ENCODE results near the gene UBE2S. TPM values are rescaled to one million over a fixed set of nuclear protein-coding genes. Genes with fewer than 3 reads are reported as not detected.

Gene UBE2S
- total and polyA plus RNA-seq, 2 of the 8 experiments (the other 6 are each of a cell fraction or from before 2014, with no cell fraction given), result 398 to 530 TPM

- Histone ChIP-seq H3K14ac (ENCODE audit: insufficient read length) (no peak overlapping the region), H3K27ac (ENCODE audit: low read depth, low read length) (no peak overlapping the region), H4K20me1 (replicated peaks in 1 of 2; ENCODE audit: control insufficient read depth in 1 of 2, insufficient read depth in 2 of 2, low read length in 2 of 2) (peaks cover 3 to 16% of the 10 kb centered on the region in 2 experiments), H3K27me3 (replicated peaks in 1 of 4; ENCODE audit: control insufficient read depth in 3 of 4, extremely low read depth in 1 of 4, insufficient read depth in 3 of 4, low read length in 3 of 4) (peaks cover 62 to 96% (median 92%) of the 10 kb centered on the region in 4 experiments), H3K4ac (replicated peaks; ENCODE audit: insufficient read length, low read depth, low read length) (no peak overlapping the region), H3K79me2 (ENCODE audit: control insufficient read depth in 1 of 2, insufficient read depth in 2 of 2, low read length in 2 of 2) (no peaks in the 10 kb centered on the region), H3K36me3 (ENCODE audit: control insufficient read depth in 2 of 4, insufficient read depth in 4 of 4, low read length in 3 of 4) (no peaks in the 10 kb centered on the region), H4K91ac (replicated peaks; ENCODE audit: insufficient read length, low read length) (no peak overlapping the region), H4K5ac (ENCODE audit: insufficient read length, low read depth, low read length) (no peak overlapping the region), H3K79me1 (ENCODE audit: low read depth, low read length) (no peaks in the 10 kb centered on the region), H2AK5ac (ENCODE audit: low read depth, low read length) (no peak overlapping the region), H3K23me2 (ENCODE audit: low read depth, low read length) (peaks cover 26% of the 10 kb centered on the region; the same call in 1 of the 2 replicates), H3K4me2 (ENCODE audit: insufficient read depth in 1 of 2, low read depth in 2 of 2, low read length in 2 of 2) (no peak overlapping the region), H3K56ac (replicated peaks; ENCODE audit: insufficient read length, low read depth, low read length) (no peak overlapping the region), H2BK5ac (ENCODE audit: low read depth, low read length) (no peak overlapping the region), H2AFZ (ENCODE audit: low read length) (no peak overlapping the region), H3K23ac (ENCODE audit: insufficient read length) (no peak overlapping the region), H2BK120ac (replicated peaks; ENCODE audit: low read depth, low read length) (no peak overlapping the region), H3K18ac (ENCODE audit: extremely low read depth, low read length) (no peak overlapping the region), H2BK12ac (ENCODE audit: low read depth, low read length) (no peak overlapping the region), H3K9ac (replicated peaks in 1 of 4; ENCODE audit: extremely low read depth in 1 of 4, low read depth in 3 of 4, low read length in 3 of 4) (no peak overlapping the region), H3K9me3 (ENCODE audit: insufficient read depth in 2 of 2, low read depth in 1 of 2, low read length in 1 of 2) (no peaks in the 10 kb centered on the region), H2BK20ac (ENCODE audit: low read length) (0 out of 2 replicates have a peak overlapping the region, but pooled peaks have one; percentile 6), H2BK15ac (ENCODE audit: low read length) (no peak overlapping the region), H4K8ac (ENCODE audit: extremely low read depth, insufficient read depth, low read length) (no peak overlapping the region), H3K4me3 (ENCODE audit: extremely low read depth in 1 of 4, insufficient read depth in 2 of 4, low read depth in 3 of 4, low read length in 4 of 4) (no peak overlapping the region), H3K4me1 (replicated peaks in 1 of 4; ENCODE audit: control insufficient read depth in 3 of 4, insufficient read depth in 4 of 4, low read length in 3 of 4) (peaks cover 4 to 12% (median 8%) of the 10 kb centered on the region in 4 experiments; a peak in 6 of 7 replicates)
- ChIA-PET CTCF (ENCODE audit: partially characterized antibody) (interaction anchor here (0.6 kb wide), 2 partner anchors 59 to 107 kb away, joined by 3 to 4 read pairs; no protein-coding TSS in a partner anchor), POLR2A (ENCODE audit: partially characterized antibody) (interaction anchor here (0.6 kb wide), 1 partner anchor 150 kb away, joined by 4 read pairs; no protein-coding TSS in a partner anchor)
- DNase-seq (ENCODE audit: low read depth in 1 of 2, low spot score in 2 of 2) (no peak), FAIRE-seq (no peak)
- WGBS, 2 experiments (ENCODE audit: extremely low coverage in 1 of 2, insufficient coverage in 1 of 2, insufficient read length in 1 of 2, insufficient replicate concordance in 2 of 2, low coverage in 1 of 2, low lambda C conversion rate in 2 of 2, missing lambda C conversion rate in 1 of 2), result 81% methylated on average over 7 of the region's 8 CpGs; no CpG with 5 or more reads in 1 of the 2 experiments
- TF ChIP-seq TBP (IDR thresholded peaks at IDR 0.05; ENCODE audit: low read depth, low read length), result no peak
- no peak for TF ChIP-seq RFX5 (IDR thresholded peaks at IDR 0.05; ENCODE audit: borderline replicate concordance, low read depth, low read length)
- TF ChIP-seq GTF2F1 (IDR thresholded peaks at IDR 0.05; ENCODE audit: borderline replicate concordance, low read depth, low read length), result no peak
- TF ChIP-seq SP1 (IDR thresholded peaks at IDR 0.05; ENCODE audit: low read depth, low read length), result no peak
- no peak for TF ChIP-seq SP4 (IDR thresholded peaks at IDR 0.05; ENCODE audit: low read length)
- no peak for TF ChIP-seq HDAC2 (IDR thresholded peaks at IDR 0.05; ENCODE audit: borderline replicate concordance in 1 of 2, low read depth in 2 of 2, low read length in 2 of 2)
- TF ChIP-seq TCF12 (IDR thresholded peaks at IDR 0.05; ENCODE audit: low read depth, low read length), result no peak
- TF ChIP-seq RAD21 (IDR thresholded peaks at IDR 0.05 in 1 of 2, conservative IDR thresholded peaks at IDR 0.05 in 1 of 2; ENCODE audit: low read depth in 2 of 2, low read length in 2 of 2), result no peak
- TF ChIP-seq SUZ12 (IDR thresholded peaks at IDR 0.05; ENCODE audit: low read length), result no peak
- TF ChIP-seq HDAC6 (IDR thresholded peaks at IDR 0.05; ENCODE audit: low read depth, low read length), result no peak
- TF ChIP-seq RXRA (IDR thresholded peaks at IDR 0.05; ENCODE audit: insufficient read depth, low read depth, low read length), result no peak
- TF ChIP-seq SIRT6 (IDR thresholded peaks at IDR 0.05; ENCODE audit: low read length), result no peak
- no peak for TF ChIP-seq RBBP5 (IDR thresholded peaks at IDR 0.05; ENCODE audit: borderline replicate concordance, low read depth, low read length)
- no peak for TF ChIP-seq CTBP2 (IDR thresholded peaks at IDR 0.05; ENCODE audit: borderline replicate concordance, insufficient read depth, insufficient read length, low read length)
These were observed 38.5 kb upstream of the UBE2S start for GRCh38 chr19:55446060-55446459.

All from H1 (cell line).